Measurements from ENCODE around the gene POU5F1. TPM values are rescaled to one million over a fixed set of nuclear protein-coding genes. Genes with fewer than 3 reads are reported as not detected.

Gene POU5F1
- polyA plus RNA-seq, 3 donors = 0.20 TPM; not detected in 2

GRCh38 chr6:31178143-31179041, 7.9 kb upstream of the POU5F1 start:
- Histone ChIP-seq H3K4me1 (ENCODE audit: control insufficient read depth in 1 of 2, insufficient read depth in 2 of 2, low read length in 2 of 2) (peaks cover 0 to 6% of the 10 kb centered on the region in 2 donors), H4K20me1 (ENCODE audit: insufficient read depth, low read length) (no peaks in the 10 kb centered on the region), H3K27ac (ENCODE audit: low read depth in 1 of 2, low read length in 2 of 2) (no peak overlapping the region), H2AFZ (ENCODE audit: insufficient read depth, low read depth, low read length, poor library complexity, severe bottlenecking) (no peak overlapping the region), H3K27me3 (ENCODE audit: control insufficient read depth in 2 of 2, insufficient read depth in 2 of 2, low read length in 2 of 2) (no peaks in the 10 kb centered on the region), H3K4me3 (replicated peaks in 1 of 3; ENCODE audit: low read depth in 2 of 3, low read length in 3 of 3) (no peak overlapping the region), H3K4me2 (replicated peaks; ENCODE audit: extremely low read depth, low read length, poor library complexity, severe bottlenecking) (no peak overlapping the region), H3K36me3 (replicated peaks in 1 of 2; ENCODE audit: control insufficient read depth in 1 of 2, insufficient read depth in 2 of 2, low read length in 2 of 2) (no peaks in the 10 kb centered on the region), H3K79me2 (ENCODE audit: insufficient read depth, low read length) (no peaks in the 10 kb centered on the region), H3K9me3 (replicated peaks in 1 of 2; ENCODE audit: control insufficient read depth in 1 of 2, insufficient read depth in 1 of 2, low read length in 2 of 2) (no peaks in the 10 kb centered on the region), H3K9ac (ENCODE audit: insufficient read depth, low read length, poor library complexity, severe bottlenecking) (no peak overlapping the region)
- WGBS (ENCODE audit: insufficient coverage) = 52% methylated on average over 3 of the region's 8 CpGs
- peaks cover 0 to 2% (median 1%) of the 10 kb centered on the region in 3 donors for H3K27me3 Mint-ChIP-seq (ENCODE audit: low read depth in 3 of 3)
- H3K4me3 Mint-ChIP-seq = no peak overlapping the region
- no peak for TF ChIP-seq CTCF (IDR thresholded peaks at IDR 0.05)
- intact Hi-C loops (cut with micrococcal nuclease) = no loop called here
- H3K9me3 Mint-ChIP-seq = peaks cover 0 to 2% (median 0%) of the 10 kb centered on the region in 7 donors
- H3K27ac Mint-ChIP-seq = peak overlapping the region in 1 of 7 donors; percentile 10
- H3K36me3 Mint-ChIP-seq = no peaks in the 10 kb centered on the region
- peaks cover 14% of the 10 kb centered on the region for H3K4me1 Mint-ChIP-seq
- no peak for DNase-seq

- no peak overlapping the region for H3K27ac ChIP-seq (ENCODE audit: low read depth in 1 of 2, low read length in 2 of 2)
- Mint-ChIP-seq H3K27me3 (ENCODE audit: low read depth in 3 of 3) (peaks cover 0 to 2% (median 1%) of the 10 kb centered on the region in 3 donors), H3K9me3 (peaks cover 0 to 2% (median 0%) of the 10 kb centered on the region in 7 donors), H3K27ac (peak overlapping the region in 1 of 7 donors; percentile 19), H3K4me3 (no peak overlapping the region), H3K36me3 (no peaks in the 10 kb centered on the region), H3K4me1 (peaks cover 14% of the 10 kb centered on the region)
- no peaks in the 10 kb centered on the region for H3K9me3 ChIP-seq (replicated peaks in 1 of 2; ENCODE audit: control insufficient read depth in 1 of 2, insufficient read depth in 1 of 2, low read length in 2 of 2)
- H4K20me1 ChIP-seq (ENCODE audit: insufficient read depth, low read length) = no peaks in the 10 kb centered on the region
- no peak overlapping the region for H3K4me2 ChIP-seq (replicated peaks; ENCODE audit: extremely low read depth, low read length, poor library complexity, severe bottlenecking)
- H3K36me3 ChIP-seq (replicated peaks in 1 of 2; ENCODE audit: control insufficient read depth in 1 of 2, insufficient read depth in 2 of 2, low read length in 2 of 2) = no peaks in the 10 kb centered on the region
- no peaks in the 10 kb centered on the region for H3K79me2 ChIP-seq (ENCODE audit: insufficient read depth, low read length)
- peaks cover 0 to 6% of the 10 kb centered on the region in 2 donors for H3K4me1 ChIP-seq (ENCODE audit: control insufficient read depth in 1 of 2, insufficient read depth in 2 of 2, low read length in 2 of 2)
- no peak for TF ChIP-seq CTCF (IDR thresholded peaks at IDR 0.05)
- no peak overlapping the region for H2AFZ ChIP-seq (ENCODE audit: insufficient read depth, low read depth, low read length, poor library complexity, severe bottlenecking)
- no peaks in the 10 kb centered on the region for H3K27me3 ChIP-seq (ENCODE audit: control insufficient read depth in 2 of 2, insufficient read depth in 2 of 2, low read length in 2 of 2)
- no peak overlapping the region for H3K4me3 ChIP-seq (replicated peaks in 1 of 3; ENCODE audit: low read depth in 2 of 3, low read length in 3 of 3)
- intact Hi-C loops (cut with micrococcal nuclease) = no loop called here
- H3K9ac ChIP-seq (ENCODE audit: insufficient read depth, low read length, poor library complexity, severe bottlenecking) = no peak overlapping the region
- no peak for DNase-seq
- 79% methylated on average over 2 of the region's 3 CpGs for WGBS (ENCODE audit: insufficient coverage)
Observed at GRCh38 chr6:31175971-31176370, 5.5 kb upstream of the POU5F1 start.
